Measurements from ENCODE around the gene CLRN1.

Gene CLRN1

GRCh38 chr3:150925751-150926201 is 46.8 kb downstream of the CLRN1 start:
- peaks cover 0 to 5% (median 0%) of the 10 kb centered on the region in 5 donors for H3K9me3 ChIP-seq (ENCODE audit: control insufficient read depth in 5 of 5, low read length in 5 of 5)
- peak overlapping the region in 1 of 5 donors; percentile 13 for H3K4me3 ChIP-seq (ENCODE audit: low read depth in 1 of 5, low read length in 5 of 5)
- no peak overlapping the region for H3K9ac ChIP-seq (ENCODE audit: low read length in 5 of 5)
- peaks cover 0 to 5% (median 0%) of the 10 kb centered on the region in 5 donors for H3K4me1 ChIP-seq (ENCODE audit: control insufficient read depth in 5 of 5, insufficient read depth in 5 of 5, low read length in 5 of 5)
- peaks cover 0 to 11% (median 2%) of the 10 kb centered on the region in 5 donors for H3K27me3 ChIP-seq (ENCODE audit: control insufficient read depth in 5 of 5, insufficient read depth in 4 of 5, low read length in 5 of 5)
- no peaks in the 10 kb centered on the region for H3K36me3 ChIP-seq (ENCODE audit: control insufficient read depth in 5 of 5, insufficient read depth in 5 of 5, low read length in 5 of 5)
- H3K27ac ChIP-seq (ENCODE audit: low read depth, low read length), result no peak overlapping the region

GRCh38 chr3:150922611-150923010 is 49.9 kb downstream of the CLRN1 start:
- H3K27me3 ChIP-seq (ENCODE audit: control insufficient read depth in 5 of 5, insufficient read depth in 4 of 5, low read length in 5 of 5), result peaks cover 3 to 11% (median 5%) of the 10 kb centered on the region in 5 donors
- no peaks in the 10 kb centered on the region for H3K9me3 ChIP-seq (ENCODE audit: control insufficient read depth in 5 of 5, low read length in 5 of 5)
- peaks cover 0 to 5% (median 0%) of the 10 kb centered on the region in 5 donors for H3K4me1 ChIP-seq (ENCODE audit: control insufficient read depth in 5 of 5, insufficient read depth in 5 of 5, low read length in 5 of 5)
- no peak overlapping the region for H3K9ac ChIP-seq (ENCODE audit: low read length in 5 of 5)
- no peak overlapping the region for H3K4me3 ChIP-seq (ENCODE audit: low read depth in 1 of 5, low read length in 5 of 5)
- no peak overlapping the region for H3K27ac ChIP-seq (ENCODE audit: low read depth, low read length)
- no peaks in the 10 kb centered on the region for H3K36me3 ChIP-seq (ENCODE audit: control insufficient read depth in 5 of 5, insufficient read depth in 5 of 5, low read length in 5 of 5)

GRCh38 chr3:150921209-150921608 is 51.3 kb downstream of the CLRN1 start:
- no peaks in the 10 kb centered on the region for H3K36me3 ChIP-seq (ENCODE audit: control insufficient read depth in 5 of 5, insufficient read depth in 5 of 5, low read length in 5 of 5)
- H3K4me3 ChIP-seq (ENCODE audit: low read depth in 1 of 5, low read length in 5 of 5), result no peak overlapping the region
- H3K9me3 ChIP-seq (ENCODE audit: control insufficient read depth in 5 of 5, low read length in 5 of 5), result no peaks in the 10 kb centered on the region
- no peak overlapping the region for H3K9ac ChIP-seq (ENCODE audit: low read length in 5 of 5)
- no peak overlapping the region for H3K27ac ChIP-seq (ENCODE audit: low read depth, low read length)
- H3K27me3 ChIP-seq (ENCODE audit: control insufficient read depth in 5 of 5, insufficient read depth in 4 of 5, low read length in 5 of 5), result peaks cover 3 to 11% (median 5%) of the 10 kb centered on the region in 5 donors
- H3K4me1 ChIP-seq (ENCODE audit: control insufficient read depth in 5 of 5, insufficient read depth in 5 of 5, low read length in 5 of 5), result peaks cover 0 to 5% (median 0%) of the 10 kb centered on the region in 5 donors

- H3K9ac ChIP-seq (ENCODE audit: low read length in 5 of 5), result no peak overlapping the region
- H3K9me3 ChIP-seq (ENCODE audit: control insufficient read depth in 5 of 5, low read length in 5 of 5), result no peaks in the 10 kb centered on the region
- H3K4me1 ChIP-seq (ENCODE audit: control insufficient read depth in 5 of 5, insufficient read depth in 5 of 5, low read length in 5 of 5), result no peaks in the 10 kb centered on the region
- H3K4me3 ChIP-seq (ENCODE audit: low read depth in 1 of 5, low read length in 5 of 5), result no peak overlapping the region
- peaks cover 1 to 9% (median 3%) of the 10 kb centered on the region in 5 donors for H3K27me3 ChIP-seq (ENCODE audit: control insufficient read depth in 5 of 5, insufficient read depth in 4 of 5, low read length in 5 of 5)
- H3K36me3 ChIP-seq (ENCODE audit: control insufficient read depth in 5 of 5, insufficient read depth in 5 of 5, low read length in 5 of 5), result no peaks in the 10 kb centered on the region
- no peak overlapping the region for H3K27ac ChIP-seq (ENCODE audit: low read depth, low read length)
These were observed 52.3 kb downstream of the CLRN1 start for GRCh38 chr3:150920236-150920635.

GRCh38 chr3:150917951-150918350 is 54.6 kb downstream of the CLRN1 start:
- no peak overlapping the region for H3K9ac ChIP-seq (ENCODE audit: low read length in 5 of 5)
- H3K36me3 ChIP-seq (ENCODE audit: control insufficient read depth in 5 of 5, insufficient read depth in 5 of 5, low read length in 5 of 5), result no peaks in the 10 kb centered on the region
- no peak overlapping the region for H3K27ac ChIP-seq (ENCODE audit: low read depth, low read length)
- no peaks in the 10 kb centered on the region for H3K9me3 ChIP-seq (ENCODE audit: control insufficient read depth in 5 of 5, low read length in 5 of 5)
- peaks cover 0 to 9% (median 3%) of the 10 kb centered on the region in 5 donors for H3K27me3 ChIP-seq (ENCODE audit: control insufficient read depth in 5 of 5, insufficient read depth in 4 of 5, low read length in 5 of 5)
- no peaks in the 10 kb centered on the region for H3K4me1 ChIP-seq (ENCODE audit: control insufficient read depth in 5 of 5, insufficient read depth in 5 of 5, low read length in 5 of 5)
- no peak overlapping the region for H3K4me3 ChIP-seq (ENCODE audit: low read depth in 1 of 5, low read length in 5 of 5)

GRCh38 chr3:150913133-150913922 is 59.2 kb downstream of the CLRN1 start:
- H3K9me3 ChIP-seq (ENCODE audit: control insufficient read depth in 5 of 5, low read length in 5 of 5), result no peaks in the 10 kb centered on the region
- no peak overlapping the region for H3K4me3 ChIP-seq (ENCODE audit: low read depth in 1 of 5, low read length in 5 of 5)
- H3K4me1 ChIP-seq (ENCODE audit: control insufficient read depth in 5 of 5, insufficient read depth in 5 of 5, low read length in 5 of 5), result no peaks in the 10 kb centered on the region
- peaks cover 0 to 5% (median 3%) of the 10 kb centered on the region in 5 donors for H3K27me3 ChIP-seq (ENCODE audit: control insufficient read depth in 5 of 5, insufficient read depth in 4 of 5, low read length in 5 of 5)
- H3K9ac ChIP-seq (ENCODE audit: low read length in 5 of 5), result no peak overlapping the region
- no peaks in the 10 kb centered on the region for H3K36me3 ChIP-seq (ENCODE audit: control insufficient read depth in 5 of 5, insufficient read depth in 5 of 5, low read length in 5 of 5)
- H3K27ac ChIP-seq (ENCODE audit: low read depth, low read length), result no peak overlapping the region

- no peak overlapping the region for H3K27ac ChIP-seq (ENCODE audit: low read depth, low read length)
- H3K9ac ChIP-seq (ENCODE audit: low read length in 5 of 5), result no peak overlapping the region
- no peaks in the 10 kb centered on the region for H3K4me1 ChIP-seq (ENCODE audit: control insufficient read depth in 5 of 5, insufficient read depth in 5 of 5, low read length in 5 of 5)
- H3K27me3 ChIP-seq (ENCODE audit: control insufficient read depth in 5 of 5, insufficient read depth in 4 of 5, low read length in 5 of 5), result peaks cover 0 to 5% (median 0%) of the 10 kb centered on the region in 5 donors
- H3K4me3 ChIP-seq (ENCODE audit: low read depth in 1 of 5, low read length in 5 of 5), result no peak overlapping the region
- no peaks in the 10 kb centered on the region for H3K36me3 ChIP-seq (ENCODE audit: control insufficient read depth in 5 of 5, insufficient read depth in 5 of 5, low read length in 5 of 5)
- H3K9me3 ChIP-seq (ENCODE audit: control insufficient read depth in 5 of 5, low read length in 5 of 5), result no peaks in the 10 kb centered on the region
These were observed 60.0 kb downstream of the CLRN1 start for GRCh38 chr3:150912501-150912900.

GRCh38 chr3:150911771-150912170 is 60.8 kb downstream of the CLRN1 start:
- Histone ChIP-seq H3K9ac (ENCODE audit: low read length in 5 of 5) (no peak overlapping the region), H3K36me3 (ENCODE audit: control insufficient read depth in 5 of 5, insufficient read depth in 5 of 5, low read length in 5 of 5) (no peaks in the 10 kb centered on the region), H3K27ac (ENCODE audit: low read depth, low read length) (no peak overlapping the region), H3K4me1 (ENCODE audit: control insufficient read depth in 5 of 5, insufficient read depth in 5 of 5, low read length in 5 of 5) (no peaks in the 10 kb centered on the region), H3K4me3 (ENCODE audit: low read depth in 1 of 5, low read length in 5 of 5) (no peak overlapping the region), H3K9me3 (ENCODE audit: control insufficient read depth in 5 of 5, low read length in 5 of 5) (no peaks in the 10 kb centered on the region), H3K27me3 (ENCODE audit: control insufficient read depth in 5 of 5, insufficient read depth in 4 of 5, low read length in 5 of 5) (peaks cover 0 to 5% (median 0%) of the 10 kb centered on the region in 5 donors)

GRCh38 chr3:150906461-150906860 is 66.1 kb downstream of the CLRN1 start:
- Histone ChIP-seq H3K27ac (ENCODE audit: low read depth, low read length) (no peak overlapping the region), H3K4me1 (ENCODE audit: control insufficient read depth in 5 of 5, insufficient read depth in 5 of 5, low read length in 5 of 5) (no peaks in the 10 kb centered on the region), H3K9ac (ENCODE audit: low read length in 5 of 5) (no peak overlapping the region), H3K4me3 (ENCODE audit: low read depth in 1 of 5, low read length in 5 of 5) (no peak overlapping the region), H3K36me3 (ENCODE audit: control insufficient read depth in 5 of 5, insufficient read depth in 5 of 5, low read length in 5 of 5) (no peaks in the 10 kb centered on the region), H3K9me3 (ENCODE audit: control insufficient read depth in 5 of 5, low read length in 5 of 5) (no peaks in the 10 kb centered on the region), H3K27me3 (ENCODE audit: control insufficient read depth in 5 of 5, insufficient read depth in 4 of 5, low read length in 5 of 5) (peaks cover 0 to 5% (median 0%) of the 10 kb centered on the region in 5 donors)

GRCh38 chr3:150905746-150906145 is 66.8 kb downstream of the CLRN1 start:
- Histone ChIP-seq H3K9me3 (ENCODE audit: control insufficient read depth in 5 of 5, low read length in 5 of 5) (no peaks in the 10 kb centered on the region), H3K27ac (ENCODE audit: low read depth, low read length) (no peak overlapping the region), H3K4me1 (ENCODE audit: control insufficient read depth in 5 of 5, insufficient read depth in 5 of 5, low read length in 5 of 5) (no peaks in the 10 kb centered on the region), H3K4me3 (ENCODE audit: low read depth in 1 of 5, low read length in 5 of 5) (no peak overlapping the region), H3K27me3 (ENCODE audit: control insufficient read depth in 5 of 5, insufficient read depth in 4 of 5, low read length in 5 of 5) (peaks cover 0 to 5% (median 0%) of the 10 kb centered on the region in 5 donors), H3K36me3 (ENCODE audit: control insufficient read depth in 5 of 5, insufficient read depth in 5 of 5, low read length in 5 of 5) (no peaks in the 10 kb centered on the region), H3K9ac (ENCODE audit: low read length in 5 of 5) (no peak overlapping the region)
